AG04449 (cell line): ENCODE results near the gene ORMDL1.
"Not testable (repeated sequence)": the region's sequence is repeated elsewhere in the genome, so short reads cannot be mapped to it uniquely, and the experiment has no call there.

Source experiments
- CTCF ChIA-PET: fragments of 350-600 bp; formaldehyde crosslinking; extraction: SDS; loops from one replicate; lab custom pipeline; 2021; ENCODE audit warnings: antibody characterized with exemption; lab: Yijun Ruan, JAX
- POLR2A ChIA-PET: fragments of 400-600, 350-600 bp; formaldehyde crosslinking; extraction: SDS; loops from one replicate; lab custom pipeline; 2020; ENCODE audit warnings: antibody characterized with exemption, inconsistent platforms; lab: Yijun Ruan, JAX
- DNase-seq: peaks from one replicate; pipeline ENCODE4 v3.0.0-alpha.2; 2010; ENCODE audit warnings: low read depth, low spot score
- H3K4me3 ChIP-seq: 2 replicates; pipeline ENCODE4 v1.5.1; 2011; ENCODE audit warnings: low read depth, mild to moderate bottlenecking, control low read depth, low read length
- TF ChIP-seq, protein P1 (sequence below): IDR thresholded peaks from one replicate; pipeline ENCODE4 v1.5.1; 2011; ENCODE audit warnings: mild to moderate bottlenecking, moderate library complexity, low read length, control low read depth, inconsistent platforms; ENCODE audit not compliant: insufficient read depth; ENCODE audit errors: missing control alignments

The ORMDL1 gene

DNA sequence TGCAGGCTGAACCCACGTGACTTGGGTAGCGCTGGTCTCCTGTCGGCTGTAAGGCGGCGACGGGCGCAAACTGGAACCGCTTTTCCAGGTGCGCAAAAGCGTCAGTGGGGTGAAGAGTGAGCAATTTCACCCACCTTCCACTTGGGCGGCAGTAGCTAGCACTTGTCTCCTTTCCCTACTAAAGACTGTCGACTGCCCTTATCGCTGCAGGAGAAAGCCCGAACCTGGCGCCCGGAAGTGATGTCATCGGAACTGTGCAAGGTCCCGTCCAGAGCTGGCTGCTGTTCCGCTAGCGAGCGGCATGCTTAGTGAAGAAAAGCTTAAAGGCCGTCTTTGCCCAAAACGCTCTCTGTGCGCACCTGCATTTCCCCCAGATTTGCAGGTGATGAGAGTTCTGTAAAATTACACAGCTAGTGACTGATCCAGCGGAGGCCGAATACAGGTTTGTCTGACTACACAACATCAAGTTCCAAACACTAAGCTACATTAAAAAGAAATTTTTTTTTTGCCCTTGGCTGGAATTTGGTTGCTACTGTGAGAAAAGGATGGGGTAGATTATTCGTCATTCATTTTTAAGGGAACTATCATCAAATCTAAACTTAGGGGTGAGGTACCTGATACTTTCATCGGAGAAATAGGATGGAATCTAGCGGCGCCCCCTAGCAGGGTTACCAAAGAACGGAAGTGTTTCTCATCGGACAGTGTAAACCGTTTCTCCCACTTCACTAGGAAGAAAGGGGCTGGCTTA lies 21.4 kb downstream of the ORMDL1 start, which contains the start of gene OSGEPL1:
OSGEPL1 (minus strand) TSS at position 242 of the 748 bp plus-strand sequence. CDS start 1,152 bp downstream, outside the sequence.
- TF ChIP-seq, protein P1, sequence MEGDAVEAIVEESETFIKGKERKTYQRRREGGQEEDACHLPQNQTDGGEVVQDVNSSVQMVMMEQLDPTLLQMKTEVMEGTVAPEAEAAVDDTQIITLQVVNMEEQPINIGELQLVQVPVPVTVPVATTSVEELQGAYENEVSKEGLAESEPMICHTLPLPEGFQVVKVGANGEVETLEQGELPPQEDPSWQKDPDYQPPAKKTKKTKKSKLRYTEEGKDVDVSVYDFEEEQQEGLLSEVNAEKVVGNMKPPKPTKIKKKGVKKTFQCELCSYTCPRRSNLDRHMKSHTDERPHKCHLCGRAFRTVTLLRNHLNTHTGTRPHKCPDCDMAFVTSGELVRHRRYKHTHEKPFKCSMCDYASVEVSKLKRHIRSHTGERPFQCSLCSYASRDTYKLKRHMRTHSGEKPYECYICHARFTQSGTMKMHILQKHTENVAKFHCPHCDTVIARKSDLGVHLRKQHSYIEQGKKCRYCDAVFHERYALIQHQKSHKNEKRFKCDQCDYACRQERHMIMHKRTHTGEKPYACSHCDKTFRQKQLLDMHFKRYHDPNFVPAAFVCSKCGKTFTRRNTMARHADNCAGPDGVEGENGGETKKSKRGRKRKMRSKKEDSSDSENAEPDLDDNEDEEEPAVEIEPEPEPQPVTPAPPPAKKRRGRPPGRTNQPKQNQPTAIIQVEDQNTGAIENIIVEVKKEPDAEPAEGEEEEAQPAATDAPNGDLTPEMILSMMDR: peak; percentile 72
- ChIA-PET POLR2A (interaction anchor here (0.6 to 1.1 kb wide), 5 partner anchors 10 to 102 kb away, joined by 3 to 6 read pairs (median 3); partner anchors contain the start of genes ASNSD1, ORMDL1 and PMS1), CTCF (interaction anchor here (0.6 to 8.4 kb wide), 29 partner anchors 9 to 1235 kb away, joined by 3 to 99 read pairs (median 4); partner anchors contain the start of genes ASNSD1, HIBCH, ORMDL1 and PMS1)
- peak within 1 kb of the TSS; percentile 93 for H3K4me3 ChIP-seq
- no peak for DNase-seq

GRCh38 chr2:189762229-189762550 lies 21.9 kb downstream of the ORMDL1 start:
- no peak for DNase-seq
- ChIA-PET CTCF (interaction anchor here (0.6 to 8.4 kb wide), 25 partner anchors 8 to 1235 kb away, joined by 3 to 99 read pairs (median 5); partner anchors contain the start of genes ASNSD1, HIBCH, ORMDL1 and PMS1), POLR2A (interaction anchor here (0.7 to 1.1 kb wide), 3 partner anchors 19 to 101 kb away, joined by 3 to 6 read pairs (median 3); partner anchors contain the start of genes ASNSD1, ORMDL1 and PMS1)
- TF ChIP-seq, protein P1: no peak
- H3K4me3 ChIP-seq: peak overlapping the region; percentile 93

DNA sequence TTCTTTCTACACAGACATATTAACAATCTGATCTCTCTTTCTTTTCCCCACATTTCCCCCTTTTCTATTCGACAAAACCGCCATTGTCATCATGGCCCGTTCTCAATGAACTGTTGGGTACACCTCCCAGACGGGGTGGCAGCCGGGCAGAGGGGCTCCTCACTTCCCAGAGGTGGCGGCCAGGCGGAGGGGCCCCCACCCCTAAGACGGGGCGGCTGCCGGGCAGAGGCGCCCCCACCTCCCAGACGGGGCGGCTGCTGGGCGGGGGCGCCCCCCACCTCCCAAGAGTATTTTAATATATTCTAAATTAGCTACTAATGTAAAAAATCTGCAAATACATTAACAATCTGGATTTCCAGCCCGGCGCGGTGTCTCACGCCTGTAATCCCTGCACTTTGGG lies 24.0 kb downstream of the ORMDL1 start:
- H3K4me3 ChIP-seq, POLR2A ChIA-PET, DNase-seq: not testable (repeated sequence)
- CTCF ChIA-PET: interaction anchor here (2.2 to 8.4 kb wide), 3 partner anchors 10 to 310 kb away, joined by 6 to 99 read pairs (median 39); partner anchors contain the start of gene ASNSD1

- no peak for DNase-seq
- H3K4me3 ChIP-seq: no peak overlapping the region
- CTCF ChIA-PET: interaction anchor here (8.4 kb wide), 1 partner anchor 6 kb away, joined by 99 read pairs; no protein-coding TSS in a partner anchor
- POLR2A ChIA-PET: no interaction called here
- TF ChIP-seq, protein P1: no peak
Observed at GRCh38 chr2:189756311-189756952, 27.7 kb downstream of the ORMDL1 start.

DNA sequence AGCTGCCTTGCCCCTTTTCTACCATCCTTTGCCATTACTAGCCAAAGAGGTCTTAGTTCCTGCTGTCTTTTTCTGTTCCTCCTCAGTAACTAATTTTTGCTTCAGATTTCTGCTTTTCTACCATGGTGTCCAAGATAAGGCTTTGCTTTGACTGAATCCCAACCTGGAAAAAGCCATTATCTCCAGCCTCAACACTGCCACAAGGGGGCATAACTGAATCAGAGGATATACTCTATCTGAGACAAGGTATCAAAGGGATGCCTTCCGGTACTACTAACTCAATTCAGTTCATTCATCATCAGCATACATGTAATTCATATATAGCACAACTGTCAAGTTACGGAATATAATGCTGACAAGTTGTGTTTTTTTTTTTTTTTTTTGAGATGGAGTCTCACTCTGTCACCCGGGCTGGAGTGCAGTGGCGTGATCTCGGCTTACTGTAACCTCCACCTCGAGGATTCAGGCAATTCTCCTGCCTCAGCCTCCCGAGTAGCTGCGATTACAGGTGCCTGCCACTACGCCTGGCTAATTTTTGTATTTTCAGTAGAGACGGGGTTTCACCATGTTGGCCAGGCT lies 33.0 kb downstream of the ORMDL1 start:
- POLR2A ChIA-PET: no interaction called here
- TF ChIP-seq, protein P1: peak; percentile 57
- CTCF ChIA-PET: interaction anchor here (0.8 to 6.0 kb wide), 20 partner anchors 9 to 339 kb away, joined by 3 to 99 read pairs (median 4); partner anchors contain the start of gene OSGEPL1
- DNase-seq: no peak
- H3K4me3 ChIP-seq: no peak overlapping the region

GRCh38 chr2:189729430-189729829 lies 54.7 kb downstream of the ORMDL1 start:
- TF ChIP-seq, protein P1: no peak
- ChIA-PET POLR2A (no interaction called here), CTCF (interaction anchor here (1.2 kb wide), 1 partner anchor 54 kb away, joined by 3 read pairs; no protein-coding TSS in a partner anchor)
- DNase-seq: no peak
- no peak overlapping the region for H3K4me3 ChIP-seq
